Astrocyte of the spinal cord (primary cell): ENCODE results near the gene SMYD1.

ENCODE experiments used
- DNase-seq: peaks from one replicate; pipeline ENCODE4 v3.0.0; 2011; ENCODE audit warnings: low read depth, low spot score
- H3K4me3 ChIP-seq: 2 replicates; pipeline ENCODE4 v1.5.1; 2011; ENCODE audit warnings: low read depth, mild to moderate bottlenecking, low read length, moderate library complexity
- in situ Hi-C: cut with HindIII; loops from 2 replicates; pipeline ENCODE4 v1.10.0; 2017; ENCODE audit warnings: low sequenced_read_pairs
- TF ChIP-seq, protein P1 (sequence below): IDR thresholded peaks from 2 replicates; pipeline ENCODE4 v1.5.1; 2012; ENCODE audit warnings: low read depth, mild to moderate bottlenecking, low read length, inconsistent platforms

SMYD1 gene

DNA sequence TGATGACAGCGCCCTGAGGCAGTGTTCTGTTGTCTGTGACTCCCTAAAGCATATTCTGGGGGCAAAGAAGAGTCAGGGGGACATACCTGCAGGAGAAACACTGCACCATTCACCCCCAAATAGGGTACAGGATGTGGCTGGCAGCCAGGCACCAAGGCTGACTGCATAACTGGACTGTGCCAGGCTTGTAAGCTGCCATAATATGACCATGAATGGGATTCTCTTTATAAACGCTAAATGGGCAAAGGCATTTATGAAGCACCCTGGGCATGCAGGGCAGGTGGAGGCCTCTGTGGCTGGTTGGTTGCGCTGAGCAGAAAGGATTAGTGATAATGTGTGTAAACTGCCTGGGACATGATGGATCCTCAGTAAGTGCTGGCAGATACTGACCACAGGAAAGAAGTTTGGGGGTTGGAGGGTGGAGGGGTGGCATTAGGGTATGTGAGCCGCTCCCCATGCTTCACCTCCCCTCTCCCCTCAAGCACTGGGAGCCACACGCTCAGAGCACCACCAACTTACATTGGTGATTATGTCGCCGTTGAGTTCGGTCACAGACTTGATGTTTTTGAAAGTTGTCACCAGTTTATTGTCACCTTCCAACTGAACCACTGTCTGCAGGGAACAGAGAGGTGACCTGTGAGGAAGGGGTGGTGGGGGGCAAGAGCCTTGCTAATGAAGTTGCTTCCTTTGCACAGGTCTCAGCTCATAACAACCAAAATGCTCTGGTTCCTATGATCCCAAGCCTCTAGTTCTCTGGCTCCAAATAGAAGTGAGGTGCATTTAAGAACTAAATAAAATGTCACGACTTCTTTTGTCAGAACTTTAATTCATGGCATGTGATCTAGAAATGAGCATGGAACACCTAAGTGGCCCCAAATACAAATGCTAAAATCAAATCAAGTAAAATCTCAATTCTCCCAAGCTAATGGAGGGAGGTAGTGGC is 56.6 kb downstream of the SMYD1 start:
- TF ChIP-seq, protein P1, sequence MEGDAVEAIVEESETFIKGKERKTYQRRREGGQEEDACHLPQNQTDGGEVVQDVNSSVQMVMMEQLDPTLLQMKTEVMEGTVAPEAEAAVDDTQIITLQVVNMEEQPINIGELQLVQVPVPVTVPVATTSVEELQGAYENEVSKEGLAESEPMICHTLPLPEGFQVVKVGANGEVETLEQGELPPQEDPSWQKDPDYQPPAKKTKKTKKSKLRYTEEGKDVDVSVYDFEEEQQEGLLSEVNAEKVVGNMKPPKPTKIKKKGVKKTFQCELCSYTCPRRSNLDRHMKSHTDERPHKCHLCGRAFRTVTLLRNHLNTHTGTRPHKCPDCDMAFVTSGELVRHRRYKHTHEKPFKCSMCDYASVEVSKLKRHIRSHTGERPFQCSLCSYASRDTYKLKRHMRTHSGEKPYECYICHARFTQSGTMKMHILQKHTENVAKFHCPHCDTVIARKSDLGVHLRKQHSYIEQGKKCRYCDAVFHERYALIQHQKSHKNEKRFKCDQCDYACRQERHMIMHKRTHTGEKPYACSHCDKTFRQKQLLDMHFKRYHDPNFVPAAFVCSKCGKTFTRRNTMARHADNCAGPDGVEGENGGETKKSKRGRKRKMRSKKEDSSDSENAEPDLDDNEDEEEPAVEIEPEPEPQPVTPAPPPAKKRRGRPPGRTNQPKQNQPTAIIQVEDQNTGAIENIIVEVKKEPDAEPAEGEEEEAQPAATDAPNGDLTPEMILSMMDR = no peak
- no peak for DNase-seq
- in situ Hi-C loops = no loop called here
- no peak overlapping the region for H3K4me3 ChIP-seq

DNA sequence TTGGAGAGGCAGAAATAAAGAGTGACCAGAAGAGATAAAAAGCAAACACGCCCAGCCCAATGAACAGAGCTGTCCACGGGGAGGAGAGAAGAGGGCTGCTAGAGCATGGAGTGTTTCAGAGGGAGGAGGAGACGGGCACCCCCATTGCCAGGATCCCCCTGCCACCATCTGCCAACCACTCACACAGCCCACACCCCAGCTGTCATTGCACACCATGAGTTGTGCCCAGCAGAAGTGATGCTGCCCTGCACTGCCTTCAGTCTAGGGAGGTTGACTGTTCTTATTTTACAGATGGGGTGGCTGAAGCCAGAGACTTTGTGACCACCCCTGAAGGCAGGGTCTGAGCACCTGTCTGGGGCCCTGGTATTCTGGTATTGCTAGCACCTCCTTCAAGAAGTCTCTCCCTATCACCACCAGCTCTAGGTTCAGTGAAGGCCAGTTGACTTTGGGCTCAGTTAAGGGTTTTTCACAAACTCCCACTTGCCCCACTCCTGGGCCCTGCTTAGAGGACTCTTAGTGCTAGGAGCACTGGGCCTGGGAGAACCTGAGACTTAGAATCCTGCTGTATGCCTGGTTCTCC is 57.8 kb downstream of the SMYD1 start:
- TF ChIP-seq, protein P1 = no peak
- no peak for DNase-seq
- in situ Hi-C loops = no loop called here
- no peak overlapping the region for H3K4me3 ChIP-seq

DNA sequence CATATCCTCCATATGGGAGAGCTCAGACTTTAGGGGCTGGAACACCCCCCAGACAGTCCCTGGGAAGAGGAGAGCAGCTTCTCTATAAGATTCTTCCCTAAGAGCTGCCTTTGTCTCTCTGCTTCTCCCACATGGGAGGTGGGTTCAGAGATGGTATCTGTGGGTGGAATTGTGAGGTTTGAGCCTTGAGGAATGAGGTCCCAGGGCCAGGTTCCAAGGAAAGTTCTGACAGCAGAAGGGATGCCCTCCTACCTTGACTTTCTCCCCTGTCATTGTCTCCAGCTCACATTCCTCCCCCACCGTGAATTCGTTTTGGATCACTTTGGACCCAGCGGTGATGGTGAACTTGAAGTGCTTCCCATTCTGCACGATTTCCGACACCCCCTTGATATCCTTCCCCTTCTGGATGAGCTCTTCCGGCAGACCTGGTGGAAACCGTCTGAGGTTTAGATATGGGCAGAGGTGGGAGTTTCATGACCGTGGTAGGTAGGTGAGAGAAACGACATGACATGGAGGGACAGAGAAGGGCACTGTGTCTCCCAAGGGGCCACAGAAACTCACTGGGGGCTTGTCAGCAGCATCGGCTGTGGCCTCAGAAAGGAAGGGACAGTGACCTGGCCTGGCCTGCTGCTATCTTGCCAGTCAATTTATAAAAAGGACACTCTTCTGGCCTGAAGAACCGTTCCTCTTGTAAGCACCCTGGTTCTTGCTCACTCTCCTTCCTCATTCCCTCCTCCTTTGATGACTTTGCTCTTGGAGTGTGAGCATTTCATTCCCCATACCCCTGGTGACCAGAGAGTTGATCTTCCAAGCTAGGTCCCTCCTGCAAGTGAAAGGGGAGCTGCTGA is 58.5 kb downstream of the SMYD1 start:
- in situ Hi-C loops = no loop called here

DNA sequence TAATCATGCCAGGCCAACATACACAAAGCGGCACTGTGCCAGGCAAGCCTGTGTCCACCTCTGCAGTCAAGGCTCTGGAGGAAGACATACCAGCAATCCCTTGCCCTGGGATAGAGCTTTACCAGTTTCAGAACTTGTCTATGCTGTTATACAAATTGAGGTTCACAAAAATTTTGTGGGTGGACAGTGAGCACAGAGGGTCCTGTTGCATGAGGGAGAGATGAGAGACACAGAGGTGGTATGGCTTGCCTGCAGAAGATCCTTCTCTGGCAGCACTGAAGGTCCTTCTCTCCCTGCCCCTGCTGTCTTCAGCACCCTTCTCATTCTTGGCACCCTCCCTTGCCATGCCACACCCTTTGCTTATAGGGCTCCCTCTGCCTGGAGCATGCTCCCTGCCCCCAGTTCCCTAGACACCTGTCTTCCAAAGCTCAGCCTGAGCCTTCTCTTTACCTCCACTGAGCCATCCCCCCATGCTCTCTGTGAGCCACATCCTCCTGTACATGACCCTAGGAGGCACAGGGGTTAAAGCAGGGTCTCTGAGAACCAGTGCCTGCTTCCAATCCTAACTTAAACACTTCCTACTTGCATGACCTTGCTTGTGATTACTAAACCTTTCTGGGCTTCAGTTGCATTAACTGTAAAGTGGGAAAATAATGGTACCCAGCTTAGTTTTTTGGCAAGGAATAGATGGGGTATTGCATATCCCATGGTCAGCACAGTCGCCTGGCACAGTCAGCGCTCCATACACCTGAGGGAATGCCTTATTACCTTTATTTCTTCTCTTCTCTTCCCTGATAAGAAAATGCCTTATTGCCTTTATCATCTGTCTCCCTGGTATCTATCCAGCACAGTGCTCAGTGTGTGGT is 59.4 kb downstream of the SMYD1 start:
- DNase-seq = no peak
- H3K4me3 ChIP-seq = no peak overlapping the region
- TF ChIP-seq, protein P1 = no peak
- in situ Hi-C loops = no loop called here

More for the DNA sequence above, 58.5 kb downstream of the SMYD1 start:
- no peak overlapping the region for H3K4me3 ChIP-seq
- no peak for DNase-seq
- TF ChIP-seq, protein P1 = no peak

DNA sequence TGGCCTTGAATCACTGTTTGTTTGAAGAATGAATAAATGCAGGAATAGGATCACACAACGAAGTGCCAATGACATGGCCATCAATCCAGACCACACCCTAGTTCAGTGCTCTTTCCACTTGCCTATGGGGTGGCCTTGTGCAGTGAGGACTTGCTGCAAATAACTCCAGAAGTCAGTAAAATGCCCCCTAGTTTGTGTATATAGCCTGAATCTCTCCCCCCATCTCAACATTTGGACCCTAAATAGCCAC is 59.9 kb downstream of the SMYD1 start:
- H3K4me3 ChIP-seq = no peak overlapping the region
- DNase-seq = no peak
- TF ChIP-seq, protein P1 = no peak
- in situ Hi-C loops = no loop called here
